NCI-H1092 treated with DMSO at 0.1 percent for 48 hours (cell line): ENCODE results near the gene KRTAP12-1.
A peak's percentile ranks its signal among the peaks of the same experiment; 100 is the strongest.
"Not testable (repeated sequence)": the region's sequence is repeated elsewhere in the genome, so short reads cannot be mapped to it uniquely, and the experiment has no call there.

Source experiments
- DNase-seq: peaks from one replicate; lab custom pipeline; 2025; lab: John Stamatoyannopoulos, UW

KRTAP12-1 gene

DNA sequence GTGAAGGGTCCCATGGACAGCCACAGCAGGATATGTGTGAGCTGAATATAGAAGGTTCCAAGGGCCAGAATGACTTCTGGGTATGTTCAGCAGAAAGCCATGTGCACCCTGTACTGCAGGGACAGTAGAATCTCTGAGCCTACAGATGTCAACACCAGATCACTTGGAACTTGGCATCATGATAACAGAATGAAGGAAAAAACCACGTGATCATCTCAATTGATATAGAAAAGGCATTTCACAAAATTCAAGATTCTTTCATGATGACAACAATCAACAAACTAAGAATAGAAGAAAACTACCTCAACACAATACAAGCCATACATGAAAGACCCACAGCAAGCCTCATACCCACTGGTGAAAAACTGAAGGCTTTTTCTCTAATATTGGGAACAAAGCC, 14.4 kb downstream of the KRTAP12-1 start:
- DNase-seq, result no peak

DNA sequence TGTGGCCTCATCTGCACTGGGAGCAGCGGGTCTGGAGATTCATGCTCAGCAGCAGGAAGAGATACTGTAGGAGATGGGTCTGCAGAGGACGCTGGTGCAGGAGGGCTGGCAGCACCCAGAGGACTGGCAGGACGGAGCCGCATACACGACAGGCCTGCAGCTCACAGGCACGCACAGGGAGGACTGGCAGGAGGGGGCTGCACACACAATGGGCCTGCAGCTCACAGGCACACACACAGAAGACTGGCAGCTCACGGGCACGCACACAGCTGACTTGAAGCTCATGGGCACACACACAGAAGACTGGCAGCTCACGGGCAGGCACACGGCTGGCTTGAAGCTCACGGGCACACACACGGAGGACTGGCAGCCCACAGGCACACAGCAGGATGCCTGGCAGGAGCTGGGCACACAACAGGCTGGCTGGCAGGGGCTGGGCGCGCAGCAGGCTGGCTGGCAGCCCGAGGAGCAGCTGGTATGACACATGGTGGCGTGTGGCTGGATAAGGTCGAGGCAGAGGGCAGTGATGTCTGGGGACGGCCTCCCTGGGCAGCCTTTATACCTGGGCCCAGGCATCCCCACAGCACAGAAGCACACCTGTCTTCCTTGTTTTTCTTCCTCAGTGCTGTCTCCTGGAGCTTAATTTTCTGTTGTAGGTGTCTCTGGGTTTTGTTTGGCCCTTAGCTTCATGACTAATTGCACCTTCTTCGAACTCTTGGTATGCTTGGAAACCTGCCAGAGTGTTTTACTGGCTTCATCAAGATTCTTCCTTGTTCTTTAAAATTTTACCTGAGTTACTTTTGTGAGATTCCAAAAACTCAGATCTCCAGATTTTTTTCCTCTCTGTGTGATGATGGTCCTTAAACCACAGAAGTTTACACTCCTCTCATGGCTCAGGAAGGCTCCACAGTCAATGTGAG, 15.3 kb downstream of the KRTAP12-1 start, which contains the start of gene KRTAP12-2:
Gene KRTAP12-2, minus strand, starts transcription at position 527 of the 920 bp plus-strand sequence. Its CDS starts 41 bp downstream, at position 486.
- peak; percentile 69 for DNase-seq

DNA sequence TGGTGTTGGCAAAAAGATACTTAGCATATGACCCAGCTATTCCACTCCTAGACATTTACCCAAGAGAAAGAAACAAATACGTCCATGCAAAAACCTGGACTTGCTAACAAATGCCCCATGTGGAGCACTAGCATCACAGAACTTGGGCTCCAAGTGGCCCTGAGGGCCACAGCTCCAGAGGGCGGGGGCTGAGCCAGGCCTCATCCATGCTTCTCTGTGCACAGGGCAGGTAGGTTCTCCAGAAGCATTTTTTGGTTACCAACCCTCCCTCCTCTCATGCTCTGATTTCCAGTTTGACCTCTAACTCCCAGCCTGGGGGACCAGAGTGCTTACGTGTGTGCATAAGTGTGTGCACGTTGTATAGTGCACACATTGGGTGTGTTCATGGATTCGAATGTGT, 17.3 kb downstream of the KRTAP12-1 start:
- no peak for DNase-seq

DNA sequence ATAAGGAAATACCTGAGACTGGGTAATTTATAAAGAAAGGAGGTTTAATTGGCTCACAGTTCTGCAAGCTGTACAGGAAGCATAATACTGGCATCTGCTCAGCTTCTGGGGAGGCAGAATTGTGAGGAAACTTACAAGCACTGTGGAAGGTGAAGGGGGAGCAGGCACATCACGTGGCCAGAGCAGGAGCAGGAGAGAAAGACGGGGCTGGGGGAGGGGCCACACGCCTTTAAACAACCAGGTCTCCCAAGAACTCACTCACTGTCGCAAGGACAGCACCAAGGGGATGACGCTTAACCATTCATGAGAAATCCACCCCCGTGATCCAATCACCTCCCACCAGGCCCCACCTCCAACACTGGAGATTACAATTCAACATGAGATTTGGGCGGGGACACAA, 20.4 kb downstream of the KRTAP12-1 start:
- not testable (repeated sequence) for DNase-seq

DNA sequence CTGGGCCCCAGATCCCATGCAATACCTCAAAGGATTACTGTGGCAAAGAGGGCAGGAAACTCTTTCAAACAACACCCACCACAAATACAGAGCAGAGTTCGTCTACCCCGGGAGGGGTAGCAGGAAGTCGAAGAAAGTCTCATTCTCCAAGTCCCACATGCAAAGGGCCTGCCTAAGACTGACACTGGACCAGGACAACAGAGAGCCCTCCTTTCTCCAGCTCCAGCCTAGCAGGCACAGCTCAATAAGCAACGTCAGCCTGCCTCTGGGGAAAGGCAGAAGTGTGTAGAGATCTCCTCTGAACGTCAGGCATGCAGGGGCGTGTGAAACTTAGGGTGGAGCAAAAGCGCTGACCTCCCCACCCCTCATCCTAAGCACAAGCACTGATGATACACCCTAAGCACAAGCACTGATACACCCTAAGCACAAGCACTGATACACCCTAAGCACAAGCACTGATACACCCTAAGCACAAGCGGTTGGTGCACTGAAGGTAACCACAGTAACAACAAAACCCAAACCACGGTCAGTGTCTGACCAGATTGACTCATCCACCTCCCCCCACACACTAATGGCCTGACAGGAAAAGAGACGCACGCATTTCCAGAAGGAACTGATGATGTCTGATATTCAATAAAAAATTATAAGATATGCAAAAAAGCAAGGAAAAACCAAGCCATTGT, 22.9 kb downstream of the KRTAP12-1 start:
- DNase-seq, result no peak

DNA sequence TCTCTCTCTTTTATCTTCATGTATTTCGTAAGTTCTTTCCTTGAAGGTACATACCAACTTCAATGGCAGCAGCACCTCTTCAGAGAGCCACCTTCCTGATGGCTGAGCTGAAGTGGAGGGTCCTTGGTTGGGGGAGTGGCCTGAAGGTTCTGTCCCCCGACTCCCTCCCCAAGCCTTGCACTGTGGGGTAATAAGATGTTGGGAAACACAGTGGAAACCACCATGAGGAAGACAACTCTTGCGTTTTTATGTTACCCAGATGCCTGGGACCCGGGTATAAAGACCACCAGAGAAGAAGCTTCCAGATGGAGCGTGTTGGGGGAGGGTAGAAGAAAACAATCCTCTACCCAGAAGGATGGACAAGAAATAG, 23.4 kb downstream of the KRTAP12-1 start:
- no peak for DNase-seq

DNA sequence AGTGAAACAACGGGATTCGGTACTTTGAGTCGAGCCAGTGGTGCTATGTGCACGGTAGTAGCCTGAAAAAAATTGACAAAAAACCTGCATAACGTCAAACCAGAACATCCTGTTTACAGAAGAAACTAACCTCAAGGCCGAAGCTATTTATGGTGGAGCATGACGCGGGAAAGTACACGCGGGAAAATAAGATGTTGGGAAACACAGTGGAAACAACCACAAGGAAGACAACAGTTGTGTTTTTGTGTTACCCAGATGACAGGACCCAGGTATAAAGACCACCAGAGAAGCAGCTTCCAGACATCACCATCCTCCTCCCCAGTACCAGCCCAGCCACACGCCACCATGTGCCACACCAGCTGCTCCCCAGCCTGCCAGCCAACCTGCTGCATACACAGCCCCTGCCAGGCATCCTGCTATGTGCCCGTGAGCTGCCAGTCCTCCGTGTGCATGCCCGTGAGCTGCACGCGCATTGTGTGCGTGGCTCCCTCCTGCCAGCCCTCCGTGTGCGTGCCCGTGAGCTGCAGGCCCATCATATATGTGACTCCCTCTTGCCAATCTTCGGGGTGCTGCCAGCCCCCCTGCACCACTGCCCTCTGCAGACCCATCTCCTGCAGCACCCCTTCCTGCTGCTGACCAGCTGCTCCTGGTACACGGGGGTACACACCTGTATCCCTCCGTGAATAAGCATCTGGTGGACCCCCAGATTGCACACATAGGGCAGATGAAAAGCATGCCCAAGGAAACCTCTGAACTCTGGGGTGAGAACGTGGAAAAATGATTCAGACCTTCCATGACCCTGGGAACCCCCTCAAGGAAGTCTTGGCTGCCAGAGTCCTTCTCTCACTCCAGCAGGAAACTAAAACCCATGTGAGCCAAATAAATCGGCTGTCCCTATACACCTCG, 24.1 kb downstream of the KRTAP12-1 start, which contains the start of gene KRTAP12-3:
Gene KRTAP12-3, plus strand, starts transcription at position 298 of the 906 bp plus-strand sequence. Its CDS starts 48 bp downstream, at position 346.
- no peak for DNase-seq

DNA sequence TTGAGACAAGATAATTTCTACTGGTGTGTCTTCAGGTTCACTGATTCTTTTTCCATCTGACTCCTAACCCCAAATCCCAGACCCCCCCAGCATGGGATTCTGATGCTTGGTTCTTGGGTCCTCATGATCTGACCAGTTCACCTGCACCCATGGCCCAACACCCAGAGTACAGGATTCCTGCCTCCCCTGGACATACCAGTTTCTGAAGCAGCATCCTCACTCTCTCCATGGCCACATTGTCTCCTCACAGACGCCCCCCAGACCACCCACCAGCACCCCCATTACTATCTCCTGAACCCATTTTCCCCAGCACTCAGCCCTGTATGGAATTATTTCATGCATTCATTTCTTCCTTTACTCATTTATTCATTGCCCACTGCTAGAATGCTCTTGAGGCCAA, 25.1 kb downstream of the KRTAP12-1 start:
- no peak for DNase-seq

DNA sequence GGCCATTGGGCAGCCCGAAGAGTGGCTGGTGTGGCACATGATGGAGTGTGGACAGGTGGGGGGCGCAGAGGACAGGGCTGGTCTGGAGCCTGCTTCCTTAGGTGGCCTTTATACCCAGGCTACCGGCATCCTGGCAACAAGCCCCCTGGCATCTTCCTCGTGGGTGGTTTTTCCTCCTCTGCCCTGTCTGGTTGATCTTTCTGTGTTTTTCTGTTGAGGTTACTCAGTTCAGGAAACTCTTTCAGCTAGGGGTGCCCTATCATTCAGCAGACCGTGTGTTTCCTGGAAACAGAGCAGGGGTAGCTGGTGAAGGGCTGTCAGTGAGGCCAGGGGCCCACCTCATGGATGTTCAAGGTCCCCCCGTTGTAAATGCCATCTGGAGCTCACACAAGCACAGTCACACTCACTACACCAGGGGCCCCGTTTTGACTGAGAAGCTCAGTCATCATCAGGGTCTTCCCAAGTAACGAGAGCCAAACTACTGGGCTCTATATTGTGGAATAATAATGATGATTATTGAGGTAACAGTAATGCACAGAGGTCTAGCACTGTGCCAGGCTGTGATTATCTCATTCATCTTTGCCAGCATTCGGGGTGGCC, 27.3 kb downstream of the KRTAP12-1 start, which contains the start of gene KRTAP12-4:
Gene KRTAP12-4, minus strand, starts transcription at position 84 of the 600 bp plus-strand sequence. Its CDS starts 45 bp downstream, at position 39.
- no peak for DNase-seq

DNA sequence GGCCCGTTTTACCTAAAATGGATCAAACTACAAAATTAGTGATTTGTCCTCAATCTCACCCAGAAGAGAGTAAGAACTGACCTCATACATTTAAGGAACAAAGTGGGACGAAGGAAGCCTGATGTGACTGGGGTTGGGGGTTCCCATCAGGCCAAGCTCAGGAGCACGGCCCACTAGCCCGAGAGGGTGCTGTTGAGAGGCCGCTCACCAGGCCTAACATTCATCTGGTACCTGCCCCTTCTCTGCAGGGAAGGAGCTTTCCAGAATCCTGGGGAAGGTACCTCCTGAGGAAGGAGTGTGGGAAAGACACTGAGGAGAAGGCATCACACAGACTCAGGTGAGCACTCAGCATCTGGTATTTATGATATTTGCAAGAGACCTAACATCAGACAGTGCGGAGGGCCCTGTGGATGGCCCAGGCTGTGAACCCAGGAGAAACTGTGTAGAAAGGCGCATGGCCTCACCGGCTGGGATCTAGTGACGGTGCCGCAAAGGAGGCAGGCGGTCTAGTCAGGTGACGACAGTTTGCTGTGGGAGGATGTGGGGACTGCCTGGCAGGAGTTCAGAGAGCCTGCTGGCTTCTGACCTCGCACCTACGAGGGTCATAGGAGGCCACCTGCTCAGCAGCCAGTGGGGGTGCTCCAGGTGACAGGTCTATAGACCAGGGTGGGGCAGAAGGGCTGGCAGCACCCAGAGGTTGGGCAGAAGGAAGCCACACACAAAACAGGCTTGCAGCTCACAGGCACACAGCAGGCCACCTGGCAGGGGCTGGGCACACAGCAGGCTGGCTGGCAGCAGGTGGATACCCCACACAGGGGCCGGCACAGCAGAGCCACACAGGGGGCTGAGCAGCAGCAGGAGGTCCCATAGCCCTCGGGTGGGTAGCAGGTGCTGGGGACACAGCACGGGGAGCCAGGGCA, 28.0 kb downstream of the KRTAP12-1 start:
- peak; percentile 46 for DNase-seq

DNA sequence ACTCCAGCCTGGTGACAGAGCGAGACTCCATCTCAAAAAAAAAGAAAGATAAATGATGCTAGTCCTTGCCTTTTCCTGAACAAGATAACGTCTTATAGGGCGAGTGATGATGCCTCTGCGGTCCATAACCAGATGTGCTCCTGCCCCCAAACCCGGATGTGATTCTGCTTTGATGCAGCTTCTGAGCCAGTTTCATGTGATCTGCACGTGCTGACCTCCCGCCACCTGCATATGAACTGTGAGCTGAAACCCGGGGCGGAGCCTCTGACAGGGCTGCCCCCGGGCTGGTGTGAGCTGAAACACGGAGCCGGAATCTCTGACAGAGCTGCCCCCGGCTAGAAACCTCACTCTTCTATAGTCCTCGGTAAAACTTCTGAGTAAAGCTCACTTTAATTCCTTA, 28.8 kb downstream of the KRTAP12-1 start:
- DNase-seq, result no peak

DNA sequence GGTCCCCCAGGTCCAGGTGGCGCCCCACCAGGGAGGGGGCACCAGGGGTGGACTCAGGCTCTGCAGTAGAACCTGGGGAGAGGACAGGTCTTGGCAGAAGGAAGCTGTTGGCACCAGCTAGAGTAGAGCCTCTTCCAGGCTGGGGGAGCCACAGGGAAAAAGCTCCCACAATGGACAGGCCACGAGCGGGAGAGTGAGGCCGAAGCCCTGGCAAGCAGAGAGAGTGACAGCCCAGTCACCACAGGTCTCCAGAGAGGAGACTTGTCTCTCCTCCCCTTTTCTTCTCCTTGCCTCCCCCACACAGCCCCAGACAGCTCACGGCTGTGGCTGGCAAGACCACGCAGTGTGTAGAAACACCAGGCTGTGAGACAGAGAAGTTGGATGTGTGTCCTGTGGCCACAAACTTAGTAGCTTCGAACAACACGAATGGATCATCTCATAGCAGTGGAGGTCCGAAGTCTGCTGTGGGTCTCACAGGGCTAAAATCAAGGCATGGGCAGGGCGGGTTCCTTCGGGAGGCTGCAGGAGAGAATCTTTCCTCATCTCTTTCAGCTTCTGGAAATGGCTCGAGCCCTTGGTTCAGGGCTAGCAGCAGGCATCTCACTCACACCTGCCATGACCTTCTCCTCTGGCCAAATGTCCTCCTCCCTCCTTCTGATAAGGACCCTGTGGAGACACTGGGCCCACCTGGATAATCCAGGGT, 30.8 kb downstream of the KRTAP12-1 start:
- DNase-seq, result no peak

DNA sequence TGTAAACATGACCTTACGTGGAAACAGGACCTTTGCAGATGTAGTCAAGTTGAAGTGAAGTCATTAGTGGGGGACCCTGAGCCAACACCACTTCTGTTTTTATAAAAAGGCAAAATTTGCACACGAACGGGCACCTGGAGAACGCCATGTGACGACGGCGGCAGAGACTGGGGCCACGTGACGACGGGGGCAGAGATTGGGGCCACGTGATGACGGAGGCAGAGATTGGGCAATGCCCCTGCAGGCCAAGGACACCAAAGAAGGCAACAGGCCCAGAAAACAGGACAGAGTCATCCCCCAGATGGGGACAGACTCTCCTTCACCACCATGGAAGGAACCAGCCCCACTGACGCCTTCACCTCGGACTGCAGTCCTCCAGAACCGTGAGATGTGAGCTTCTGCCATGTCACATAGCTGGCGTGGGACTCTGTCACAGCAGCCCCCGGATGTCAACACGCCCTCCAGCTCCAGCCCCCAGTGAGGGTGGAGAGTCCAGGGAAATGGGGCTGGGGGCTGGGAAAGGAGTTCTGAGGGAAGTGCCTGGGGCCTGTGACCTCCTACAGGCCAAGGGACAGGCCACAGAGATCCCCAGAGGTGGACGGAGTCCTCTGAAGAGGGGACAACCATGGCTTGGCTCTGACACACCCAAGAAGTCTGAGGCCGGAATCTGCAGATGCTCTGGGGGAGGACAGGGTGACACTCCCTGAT, 31.5 kb downstream of the KRTAP12-1 start:
- DNase-seq, result no peak

DNA sequence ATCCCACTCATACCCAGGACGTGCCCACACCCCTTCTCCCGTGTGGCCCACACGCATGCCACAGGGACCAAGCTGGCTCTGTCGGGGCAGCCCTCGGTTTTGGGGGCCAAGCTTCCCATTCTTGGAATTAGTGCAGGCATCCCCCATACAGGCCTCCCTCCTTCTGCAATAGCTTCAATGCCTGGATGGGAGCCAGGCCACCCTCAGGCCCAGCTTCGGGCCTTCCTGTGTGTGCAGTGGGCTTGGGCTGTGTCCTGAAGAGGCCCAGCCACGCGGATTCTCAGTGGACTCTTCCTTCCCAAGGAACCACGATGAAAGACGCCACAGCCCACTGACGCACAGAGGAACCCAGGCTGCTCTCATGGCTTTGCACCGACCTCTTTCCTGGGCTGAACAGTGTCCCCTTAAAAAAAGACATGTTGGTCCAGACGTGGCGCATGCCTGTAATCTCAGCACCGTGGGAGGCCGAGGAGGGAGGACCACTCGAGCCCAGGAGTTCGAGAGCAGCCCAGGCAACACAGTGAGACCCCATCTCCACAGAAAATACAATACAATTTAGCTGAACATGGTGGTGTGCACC, 32.4 kb downstream of the KRTAP12-1 start:
- DNase-seq, result no peak

DNA sequence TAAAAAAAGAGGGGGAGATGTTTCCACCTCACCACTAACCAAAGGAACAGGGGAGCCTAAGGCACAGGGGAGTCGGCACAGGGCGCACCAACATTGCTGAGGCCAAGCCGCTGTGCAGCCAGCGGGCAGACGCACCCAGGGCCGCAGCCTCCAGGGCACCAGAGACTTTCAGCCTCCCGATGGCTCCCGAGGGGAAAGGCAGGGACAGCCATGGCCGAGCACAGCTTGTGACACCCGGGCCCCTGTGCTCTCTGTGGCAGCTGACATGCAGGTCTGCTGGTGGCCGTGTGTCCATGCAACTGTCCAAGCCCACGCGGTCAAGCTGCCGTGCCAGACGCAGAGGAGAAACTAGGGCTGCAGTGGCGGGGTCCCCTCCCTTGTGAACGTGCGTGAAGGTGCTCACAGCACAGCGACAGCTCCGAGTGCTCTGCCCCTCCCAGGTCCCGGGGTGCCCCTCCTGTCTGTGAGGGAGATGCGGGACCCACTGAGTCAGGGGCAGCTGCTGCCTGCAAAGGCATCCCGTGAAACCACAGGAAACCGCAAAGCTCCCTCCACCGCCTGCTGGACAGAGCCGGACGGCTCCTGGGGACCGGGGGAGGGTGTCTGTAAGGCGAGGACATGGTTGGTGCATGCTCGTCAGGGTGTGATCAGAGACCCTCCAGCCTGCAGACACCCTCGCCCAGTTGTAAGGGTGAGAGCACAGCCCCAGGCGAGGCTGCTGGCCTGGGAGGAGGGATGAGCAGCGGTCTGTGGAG, 33.2 kb downstream of the KRTAP12-1 start:
- no peak for DNase-seq

DNA sequence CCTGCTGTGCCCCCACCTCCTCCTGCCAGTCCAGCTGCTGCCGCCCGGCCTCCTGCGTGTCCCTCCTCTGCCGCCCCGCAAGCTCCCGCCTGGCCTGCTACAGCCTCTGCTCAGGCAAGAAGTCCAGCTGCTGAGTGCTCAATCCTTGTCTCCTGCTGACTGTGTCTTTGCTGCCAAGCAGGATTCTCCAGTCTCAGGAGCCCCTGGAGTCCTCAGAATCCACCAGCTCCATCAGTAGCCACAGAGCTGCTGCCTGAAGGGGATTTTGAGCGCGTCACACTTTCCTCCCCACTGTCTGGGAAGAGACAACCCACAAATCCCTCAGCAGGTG, 34.8 kb downstream of the KRTAP12-1 start:
- DNase-seq, result peak; percentile 74

DNA sequence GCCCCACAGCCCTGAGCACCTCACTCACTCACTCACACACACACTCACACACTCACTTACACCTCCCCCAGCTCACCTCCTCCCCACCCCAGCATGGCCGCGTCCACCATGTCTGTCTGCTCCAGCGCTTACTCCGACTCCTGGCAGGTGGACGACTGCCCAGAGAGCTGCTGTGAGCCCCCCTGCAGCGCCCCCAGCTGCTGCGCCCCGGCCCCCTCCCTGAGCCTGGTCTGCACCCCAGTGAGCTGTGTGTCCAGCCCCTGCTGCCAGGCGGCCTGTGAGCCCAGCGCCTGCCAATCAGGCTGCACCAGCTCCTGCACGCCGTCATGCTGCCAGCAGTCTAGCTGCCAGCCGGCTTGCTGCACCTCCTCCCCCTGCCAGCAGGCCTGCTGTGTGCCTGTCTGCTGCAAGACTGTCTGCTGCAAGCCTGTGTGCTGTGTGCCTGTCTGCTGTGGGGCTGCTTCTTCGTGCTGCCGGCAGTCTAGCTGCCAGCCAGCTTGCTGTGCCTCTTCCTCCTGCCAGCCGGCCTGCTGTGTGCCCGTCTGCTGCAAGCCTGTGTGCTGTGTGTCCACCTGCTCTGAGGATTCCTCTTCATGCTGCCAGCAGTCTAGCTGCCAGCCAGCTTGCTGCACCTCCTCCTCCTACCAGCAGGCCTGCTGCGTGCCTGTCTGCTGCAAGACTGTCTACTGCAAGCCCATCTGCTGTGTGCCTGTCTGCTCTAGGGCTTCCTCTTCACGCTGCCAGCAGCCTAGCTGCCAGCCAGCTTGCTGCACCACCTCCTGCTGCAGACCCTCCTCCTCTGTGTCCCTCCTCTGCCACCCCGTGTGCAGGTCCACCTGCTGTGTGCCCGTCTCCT, 35.4 kb downstream of the KRTAP12-1 start, which contains the start of gene KRTAP10-11:
Gene KRTAP10-11, plus strand, starts transcription at position 49 of the 856 bp plus-strand sequence. Its CDS starts 45 bp downstream, at position 94.
- peak; percentile 74 for DNase-seq
